HG03432 (cell line): ENCODE results near the gene POLG.

ENCODE experiments used
- ATAC-seq: cut with Tn5 transposase; IDR thresholded peaks from one replicate; pipeline ENCODE4 v1.9.1; 2021; ENCODE audit warnings: mild to moderate bottlenecking, moderate library complexity; ENCODE audit not compliant: unreplicated experiment

Gene POLG

DNA sequence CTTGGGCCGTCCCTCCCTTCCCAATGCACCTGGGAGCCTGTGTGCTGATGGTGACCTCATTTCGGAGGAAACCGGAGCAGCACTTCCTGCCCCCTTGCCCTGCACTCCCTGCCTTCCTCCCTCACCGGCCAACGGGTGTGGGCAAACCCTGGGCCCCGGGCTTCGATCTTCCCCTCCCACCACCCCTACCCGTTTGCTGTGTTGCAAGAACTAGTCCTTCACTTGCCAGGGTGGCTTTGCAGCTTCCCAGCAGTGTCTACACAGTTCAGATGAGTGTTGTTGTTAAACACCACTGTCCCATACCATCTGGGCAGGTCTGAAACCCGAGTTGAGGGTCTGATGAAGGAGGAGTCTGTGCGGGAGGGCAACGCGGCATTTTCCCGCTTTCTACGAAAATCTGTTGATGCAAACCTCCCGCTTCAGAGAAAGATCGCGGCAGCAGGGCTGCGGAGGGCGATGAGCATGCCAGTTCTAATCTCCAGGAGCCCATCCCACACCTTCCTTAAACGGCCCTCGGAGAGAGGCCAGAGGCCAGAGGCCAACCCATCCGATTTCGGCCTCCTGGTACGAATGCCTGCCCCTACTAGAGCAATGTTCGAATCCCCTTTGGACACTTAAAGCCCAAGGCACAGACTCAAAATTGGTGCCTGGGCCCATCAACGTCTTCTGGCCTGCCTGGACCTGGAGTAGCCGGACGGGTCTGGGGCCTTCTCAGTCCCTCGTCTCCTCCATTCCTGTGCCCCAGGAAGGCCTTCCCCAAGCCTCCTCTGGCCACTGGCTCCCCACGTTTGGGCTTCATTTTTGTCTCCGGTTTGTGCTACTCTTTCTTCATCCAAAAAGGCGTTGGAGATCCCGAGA, 35.7 kb upstream of the POLG start:
- no peak for ATAC-seq

DNA sequence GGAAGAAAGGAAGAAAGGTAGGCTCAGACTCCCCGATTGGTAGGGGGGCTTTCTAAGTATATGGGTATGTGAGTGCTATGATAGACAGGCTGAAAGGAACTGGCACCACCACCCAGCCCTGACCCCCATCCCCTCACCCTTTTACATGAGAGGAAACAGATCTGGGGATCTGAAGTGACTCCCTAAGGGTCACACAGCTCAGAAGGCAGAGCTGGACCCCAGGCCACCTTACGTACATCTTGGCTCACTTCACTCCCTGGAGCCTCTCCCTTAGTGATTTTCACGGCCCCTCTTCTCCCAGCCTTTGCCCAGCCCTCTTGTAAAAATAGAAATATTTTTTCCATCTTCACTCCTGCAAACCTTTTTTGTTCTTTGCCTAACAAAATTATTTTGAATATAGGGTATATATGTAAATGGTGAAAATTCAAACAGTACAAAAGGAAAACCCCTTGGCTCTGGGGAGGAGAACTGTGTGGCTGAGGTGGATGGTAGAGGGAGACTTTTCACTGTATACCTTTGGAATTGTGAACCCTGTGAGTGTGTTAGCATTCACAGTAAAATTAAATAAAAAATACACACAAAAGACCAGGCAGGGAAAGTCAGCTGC, 34.8 kb upstream of the POLG start:
- ATAC-seq, result no peak

DNA sequence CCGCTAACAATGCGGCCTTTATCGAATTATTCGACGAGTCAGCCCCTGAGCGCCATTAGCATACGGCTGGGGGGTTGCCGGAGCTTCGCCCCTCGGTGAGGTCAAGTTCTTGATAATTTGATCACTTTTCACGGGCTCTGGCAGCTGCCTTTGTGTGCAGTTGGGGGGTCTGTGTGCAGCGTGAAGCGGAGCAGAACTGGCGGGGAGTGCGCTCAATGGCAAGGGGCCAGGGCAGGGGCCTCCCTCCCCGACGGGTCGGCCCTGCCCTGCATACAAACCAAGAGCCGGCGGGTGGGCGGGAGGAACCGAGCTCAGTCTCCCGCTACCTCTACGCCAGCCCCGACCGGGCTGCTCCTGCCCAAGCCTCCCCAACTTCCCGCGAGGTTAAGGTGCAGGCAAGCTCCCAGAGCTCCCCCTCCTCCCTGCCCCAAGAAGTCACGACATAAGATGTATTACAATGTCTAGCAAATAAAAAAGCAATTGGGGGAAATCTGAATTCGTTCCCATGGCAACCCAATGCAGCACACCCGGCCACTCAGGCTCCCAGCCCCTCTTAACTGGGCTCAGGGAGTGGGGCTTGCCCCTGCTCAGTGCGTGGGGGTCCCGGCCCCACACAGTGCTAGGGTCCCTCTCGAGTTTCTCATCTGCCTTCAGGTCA, 34.1 kb upstream of the POLG start:
- no peak for ATAC-seq

DNA sequence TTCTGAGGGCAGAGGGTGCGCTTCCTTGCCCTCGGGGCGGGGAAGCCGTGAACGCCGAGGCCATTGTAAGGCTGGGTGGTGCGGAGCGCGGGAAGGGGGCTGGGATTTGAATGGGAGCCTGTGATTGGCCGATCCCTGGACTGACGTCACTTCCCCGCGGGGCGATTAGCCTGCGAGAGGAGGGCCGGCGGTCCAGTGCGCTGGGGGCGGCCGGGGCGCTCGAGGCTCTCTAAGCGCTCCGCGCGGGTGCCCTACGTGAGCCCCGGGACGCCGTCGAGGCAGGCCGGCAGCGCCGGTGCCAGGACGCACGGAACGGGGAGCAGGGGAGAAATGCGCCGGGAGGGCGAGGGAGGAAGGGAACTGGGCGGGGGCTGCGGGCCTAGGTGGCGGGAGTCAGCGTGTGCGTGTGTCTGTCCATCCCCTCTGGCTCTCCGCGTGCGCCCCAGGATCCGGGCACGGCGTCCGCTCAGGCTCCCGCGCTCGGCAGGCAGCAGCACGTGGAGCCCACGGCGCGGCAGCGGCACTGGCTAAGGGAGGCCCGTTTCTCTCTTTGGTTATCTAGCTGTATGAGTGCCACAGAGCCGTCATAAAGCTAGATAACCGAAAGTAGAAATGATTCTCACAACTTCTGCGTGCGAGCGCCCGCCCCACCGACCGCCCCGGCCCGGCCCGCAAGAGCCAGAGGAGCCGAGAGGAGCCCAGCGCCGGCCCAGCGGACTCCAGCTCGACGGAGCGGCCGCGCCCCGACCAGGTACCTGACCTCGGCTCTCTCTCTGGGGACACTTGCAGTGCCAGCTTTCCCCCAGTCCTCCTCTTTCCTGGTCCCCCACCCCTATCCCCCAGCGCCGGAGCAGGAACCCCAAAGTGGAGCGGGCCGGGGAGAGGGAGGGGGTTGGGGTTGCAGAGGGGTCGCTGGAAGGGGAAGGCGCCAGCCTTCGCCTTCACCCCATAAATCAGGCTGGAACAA, 33.1 kb upstream of the POLG start:
- no peak for ATAC-seq

- no peak for ATAC-seq
Measured at GRCh38 chr15:89366656-89367393, 32.2 kb upstream of the POLG start.

DNA sequence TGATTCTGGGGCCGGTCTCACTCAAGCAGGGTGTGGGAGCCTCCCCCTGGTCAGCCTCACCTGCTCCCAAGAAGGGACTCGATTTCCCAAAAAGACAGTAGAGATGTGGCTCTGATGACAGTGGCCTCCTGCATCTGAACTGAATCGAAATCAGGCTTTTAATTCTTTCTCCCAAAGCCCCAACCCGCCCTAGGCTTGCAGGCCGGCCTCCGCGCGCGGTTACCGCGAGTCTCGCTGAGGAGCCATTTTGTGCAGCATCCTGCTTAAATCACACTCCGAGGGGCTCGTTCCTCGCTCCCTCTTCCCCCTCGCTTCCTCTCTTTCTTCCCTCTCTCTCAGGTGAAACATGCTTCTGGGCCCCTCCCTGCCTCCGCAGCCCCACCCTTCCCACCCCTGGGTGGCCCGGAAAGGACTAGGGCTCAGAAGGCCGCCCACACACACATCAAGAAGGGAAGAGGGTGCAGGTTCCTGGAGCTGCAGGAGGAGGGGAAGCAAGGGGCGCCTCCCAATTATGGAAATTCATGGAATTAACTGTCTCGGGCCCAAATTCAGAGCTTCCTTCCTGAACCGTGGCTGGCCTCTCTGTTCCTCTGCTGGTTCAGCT, 30.9 kb upstream of the POLG start:
- no peak for ATAC-seq

GRCh38 chr15:89364741-89365450, 30.3 kb upstream of the POLG start:
- ATAC-seq, result no peak

DNA sequence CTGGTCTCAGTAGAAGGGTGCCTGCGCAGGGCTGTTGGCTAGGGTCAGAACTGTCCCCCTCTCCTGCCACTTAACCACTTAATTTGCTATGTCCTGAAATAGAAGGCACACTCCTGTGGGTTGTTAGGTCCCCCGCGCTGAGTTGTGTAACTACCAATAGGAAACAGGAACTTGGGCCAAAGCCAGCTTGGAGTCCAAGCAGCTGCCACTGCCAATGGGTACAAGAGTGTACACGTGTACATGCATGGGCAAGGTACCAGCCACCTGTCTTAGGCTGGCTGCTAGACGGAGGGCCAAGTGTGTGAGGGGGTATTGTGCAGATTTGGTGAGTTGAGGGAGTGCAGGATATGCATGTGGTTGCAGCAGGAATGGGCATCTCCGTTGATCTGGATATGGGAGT, 29.7 kb upstream of the POLG start:
- no peak for ATAC-seq

GRCh38 chr15:89363770-89364169, 29.1 kb upstream of the POLG start:
- ATAC-seq, result no peak

DNA sequence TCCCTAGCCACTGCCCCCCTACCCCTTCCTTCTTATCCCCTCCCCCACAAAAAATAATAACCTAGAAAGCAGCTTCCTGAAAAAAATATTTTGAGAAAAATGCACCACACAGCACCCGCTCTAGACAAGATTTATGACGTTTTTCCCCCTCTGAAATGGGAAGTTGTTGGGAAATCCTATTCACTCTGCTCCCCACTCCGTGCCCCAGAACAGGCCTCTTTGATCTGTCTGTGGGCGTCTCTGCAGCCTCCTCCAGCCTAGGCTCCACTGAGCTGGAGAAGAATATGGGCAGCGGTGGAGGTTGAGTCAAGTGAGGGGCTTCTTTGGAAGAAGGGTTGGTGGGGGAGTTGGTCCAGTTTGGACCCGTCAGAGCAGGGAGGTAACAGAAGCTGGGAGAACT, 28.5 kb upstream of the POLG start:
- no peak for ATAC-seq

DNA sequence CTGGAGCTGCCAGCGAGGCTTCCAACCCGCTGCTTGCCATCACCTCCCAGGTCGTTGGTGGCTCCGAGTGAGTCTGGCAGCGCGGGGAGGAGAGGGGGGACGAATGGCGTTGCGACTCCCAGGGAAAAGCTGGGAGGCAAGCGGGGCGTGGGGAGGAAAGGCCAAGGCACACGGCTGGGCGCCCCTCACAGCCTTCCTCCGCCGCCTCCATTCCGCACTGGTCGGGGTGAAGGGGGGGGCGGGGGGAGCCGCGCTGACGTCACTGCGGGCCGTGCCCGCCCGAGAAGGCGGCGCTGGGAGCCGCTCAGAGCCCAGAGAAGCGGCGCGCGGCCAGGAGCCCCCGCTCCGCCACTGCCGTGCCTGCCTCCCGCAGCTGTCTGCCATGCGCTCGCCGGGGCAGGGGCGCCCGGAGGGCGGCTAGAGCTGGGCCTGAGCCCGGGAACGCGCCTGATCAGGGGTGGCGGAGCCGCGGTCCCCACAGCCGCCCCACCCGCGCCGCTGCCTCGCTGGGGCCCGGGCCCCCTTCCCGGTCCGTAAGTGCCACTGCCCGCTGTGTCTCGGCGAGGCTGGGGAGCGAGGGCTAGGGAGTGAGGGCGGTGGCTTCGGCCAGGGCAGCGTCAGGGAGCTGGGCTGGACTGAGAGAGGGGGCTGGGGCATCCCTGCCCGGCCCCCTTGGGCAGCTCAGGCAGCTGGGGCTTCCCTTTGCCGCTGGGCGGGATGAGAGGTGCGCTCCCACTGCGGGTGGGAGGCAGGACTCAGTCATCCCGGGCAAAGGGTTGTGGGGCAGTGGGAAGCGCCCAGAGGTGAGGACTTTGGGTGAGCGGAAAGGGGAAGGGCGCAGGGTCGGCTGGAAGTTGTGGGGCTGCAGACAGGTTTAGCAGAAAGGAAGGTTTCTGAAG, 27.8 kb upstream of the POLG start:
- no peak for ATAC-seq

DNA sequence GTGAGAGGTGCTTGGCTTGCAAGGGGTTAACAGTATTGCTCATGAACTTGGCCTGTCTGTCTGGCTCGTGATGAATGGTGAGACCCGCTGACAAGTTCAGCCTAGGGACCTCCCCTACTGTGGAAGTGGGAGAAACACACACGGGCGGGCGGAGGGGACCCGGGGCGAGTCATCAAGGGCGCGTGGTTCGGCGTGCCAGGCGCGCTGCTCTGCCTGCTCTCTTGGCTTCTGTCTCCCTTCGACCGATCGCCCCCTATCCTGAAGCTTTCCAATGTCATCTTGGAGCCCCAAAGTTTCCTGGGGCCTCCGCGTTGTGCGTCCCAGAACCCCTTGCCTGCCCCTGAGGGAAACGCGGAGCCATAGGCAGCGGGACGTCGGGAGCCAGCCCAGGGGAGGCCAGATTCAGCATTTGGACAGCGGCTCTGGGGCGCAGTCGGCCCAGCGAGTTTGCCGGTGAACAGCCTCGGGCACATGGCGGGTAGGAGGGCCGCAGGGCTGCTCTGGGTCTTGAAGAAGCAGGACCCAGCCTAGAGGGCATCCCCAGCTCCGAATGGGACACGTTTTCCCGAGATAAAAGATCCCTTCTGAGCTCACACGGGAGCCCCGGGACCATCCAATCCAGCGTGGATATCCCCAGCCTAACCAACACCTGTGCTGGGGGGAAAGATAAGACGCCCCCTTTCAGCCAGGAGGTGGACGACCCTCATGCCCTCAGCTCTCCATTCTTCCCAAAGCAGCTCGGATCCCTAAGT, 27.0 kb upstream of the POLG start:
- no peak for ATAC-seq

DNA sequence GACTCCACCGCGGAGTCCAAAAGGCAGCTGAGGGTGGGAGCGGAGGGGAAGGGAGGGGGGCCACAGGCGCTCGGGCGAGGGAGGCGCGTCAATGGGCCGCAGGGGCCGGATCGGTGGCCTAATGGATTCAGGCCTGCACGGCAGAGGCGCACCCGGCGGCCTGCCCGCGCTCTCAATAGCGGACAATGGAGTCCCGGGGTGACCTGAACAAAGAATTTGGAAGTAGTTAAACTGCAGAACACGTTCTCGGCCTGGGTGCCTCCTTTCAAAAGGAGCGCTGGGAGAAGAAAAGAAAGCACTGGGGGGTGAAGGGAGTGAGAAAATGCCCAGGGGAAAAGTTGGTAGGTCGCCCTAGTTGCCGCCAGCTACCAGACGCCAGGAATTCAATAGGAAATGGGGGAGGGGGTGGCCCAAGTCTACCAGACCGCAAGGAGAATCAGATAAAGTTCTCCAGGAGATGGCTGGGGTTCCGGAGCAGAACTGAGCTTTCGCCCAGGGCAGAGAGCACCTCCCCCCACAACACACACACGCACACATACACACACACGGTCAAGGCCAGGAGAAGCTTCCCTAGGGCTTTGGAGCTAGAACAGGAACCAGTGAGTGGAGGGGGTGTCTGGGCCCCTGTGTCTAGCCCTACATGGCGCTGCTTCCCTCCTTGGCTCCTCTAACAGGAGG, 25.8 kb upstream of the POLG start:
- no peak for ATAC-seq

DNA sequence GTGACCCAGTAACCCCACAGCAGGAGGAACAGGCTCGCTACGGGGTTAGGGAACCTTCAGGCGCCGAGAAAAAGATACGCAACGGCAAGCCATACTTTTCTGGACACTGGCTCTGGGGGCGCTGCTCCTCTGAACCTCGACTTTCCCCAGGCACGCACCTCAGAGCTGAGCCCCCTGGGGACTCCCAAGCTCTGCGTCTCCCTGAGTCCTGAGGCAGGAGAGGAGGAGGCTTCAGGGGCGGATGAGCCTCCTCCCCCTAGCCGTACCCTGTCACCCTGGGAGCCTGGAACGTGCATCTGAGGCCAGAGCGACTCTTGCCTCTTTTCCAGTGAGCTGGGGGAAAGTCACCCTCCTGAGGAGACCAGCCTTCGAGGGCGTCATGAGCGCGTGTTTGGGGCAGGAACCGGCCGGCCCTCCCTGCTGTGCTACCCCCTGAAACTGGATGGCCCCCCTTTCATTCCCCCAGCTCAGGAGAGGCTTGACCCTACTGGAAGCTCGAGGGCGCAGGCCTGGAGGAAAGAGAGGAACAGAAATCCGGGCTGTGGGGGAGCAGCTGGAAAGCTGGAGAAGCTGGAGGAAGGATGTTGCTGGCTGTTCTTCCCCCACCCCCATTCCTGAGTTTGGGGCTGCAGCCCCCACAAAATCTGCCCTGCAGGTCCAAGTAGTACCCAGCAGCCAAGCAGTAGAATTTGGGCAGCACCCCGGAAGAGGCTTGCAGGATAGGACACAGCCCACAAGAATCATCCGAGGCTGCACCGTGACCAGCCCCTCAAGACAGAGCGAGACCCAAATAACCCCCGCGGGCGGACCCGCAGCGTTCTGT, 25.1 kb upstream of the POLG start:
- no peak for ATAC-seq

- peak; percentile 91 for ATAC-seq
Measured at GRCh38 chr15:89358755-89359439, 24.3 kb upstream of the POLG start.

DNA sequence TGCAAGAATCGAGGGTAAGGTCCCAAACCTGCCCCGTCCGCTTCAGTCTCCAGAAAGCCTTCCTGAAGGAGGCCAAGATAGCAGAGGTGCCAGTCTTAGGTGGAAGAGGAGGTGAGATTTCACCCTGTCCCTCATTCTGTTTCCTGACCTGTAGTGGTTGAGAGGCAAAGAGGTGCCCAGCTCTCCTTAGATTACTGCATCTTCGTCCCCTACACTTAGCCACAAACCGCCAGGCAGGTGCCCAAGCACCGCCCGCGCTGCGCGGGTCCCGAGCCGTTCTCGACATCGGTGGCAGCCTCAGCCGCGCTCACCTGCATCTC, 23.8 kb upstream of the POLG start:
- ATAC-seq, result peak; percentile 9
